Amniotic epithelial cell (primary cell): ENCODE measurements around the gene TRPT1.

ENCODE experiments used
- DNase-seq: peaks from one replicate; pipeline ENCODE4 v3.0.0-alpha.2; 2010; ENCODE audit warnings: low read depth

Gene TRPT1

DNA sequence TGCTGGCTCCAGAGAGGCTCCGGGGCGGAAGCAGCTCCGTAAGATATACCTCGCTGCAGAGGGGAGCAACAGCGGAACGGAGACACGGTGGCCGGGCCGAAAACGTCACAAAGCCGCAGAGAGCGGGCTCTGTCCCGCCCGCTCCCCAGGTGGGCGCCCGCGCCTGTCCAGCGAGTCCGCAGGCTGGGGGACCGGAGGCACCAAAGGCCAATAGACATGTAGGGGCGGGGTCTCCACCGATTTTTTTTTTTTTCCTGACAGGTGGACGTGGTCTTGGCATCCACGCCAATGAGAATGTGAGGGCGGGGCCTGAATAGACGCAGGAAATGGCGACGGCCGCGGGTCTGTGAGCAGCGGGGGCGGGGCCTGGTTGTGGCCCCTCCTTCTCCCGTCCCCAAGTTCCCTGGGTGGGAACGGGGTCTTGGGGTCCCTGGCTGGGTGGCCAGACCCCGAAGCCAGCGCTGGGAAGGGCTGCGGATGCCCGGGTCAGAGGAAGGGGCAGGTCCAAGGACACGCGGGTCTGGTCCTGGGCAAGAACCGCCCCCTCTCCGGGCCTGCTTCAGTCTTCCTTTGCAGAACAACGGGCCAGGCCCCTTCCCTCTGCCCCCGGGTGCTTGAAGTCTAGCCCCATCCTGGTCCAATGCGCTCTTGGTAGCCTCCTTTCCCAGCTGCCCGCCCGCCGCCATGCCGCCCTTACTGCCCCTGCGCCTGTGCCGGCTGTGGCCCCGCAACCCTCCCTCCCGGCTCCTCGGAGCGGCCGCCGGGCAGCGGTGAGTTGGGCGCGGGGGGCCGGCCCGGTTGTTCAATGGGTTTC is 4.4 kb upstream of the TRPT1 start, which contains the start of gene DNAJC4:
Gene DNAJC4, plus strand, starts transcription at position 378 of the 814 bp plus-strand sequence. Its CDS starts 307 bp downstream, at position 685.
- peak; percentile 84 for DNase-seq

DNA sequence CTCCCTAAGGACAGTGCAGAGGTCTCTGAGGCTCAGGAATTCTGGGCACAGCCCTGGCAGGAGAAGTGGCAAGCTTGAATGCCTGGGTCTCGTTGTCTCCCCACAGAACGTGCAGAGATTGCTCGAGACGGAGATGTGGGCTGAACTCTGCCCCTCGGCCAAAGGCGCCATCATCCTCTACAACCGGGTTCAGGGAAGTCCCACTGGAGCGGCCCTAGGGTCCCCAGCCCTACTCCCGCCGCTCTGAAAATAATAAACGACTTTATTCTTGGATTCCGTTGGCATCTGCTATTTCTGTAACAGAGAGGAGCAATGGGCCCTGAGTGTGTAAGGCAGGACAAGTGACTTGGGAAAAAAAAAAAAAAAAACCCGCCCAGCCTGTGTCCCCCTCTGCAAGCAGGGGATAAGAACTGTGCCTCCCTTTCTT is 3.8 kb upstream of the TRPT1 start:
- no peak for DNase-seq

DNA sequence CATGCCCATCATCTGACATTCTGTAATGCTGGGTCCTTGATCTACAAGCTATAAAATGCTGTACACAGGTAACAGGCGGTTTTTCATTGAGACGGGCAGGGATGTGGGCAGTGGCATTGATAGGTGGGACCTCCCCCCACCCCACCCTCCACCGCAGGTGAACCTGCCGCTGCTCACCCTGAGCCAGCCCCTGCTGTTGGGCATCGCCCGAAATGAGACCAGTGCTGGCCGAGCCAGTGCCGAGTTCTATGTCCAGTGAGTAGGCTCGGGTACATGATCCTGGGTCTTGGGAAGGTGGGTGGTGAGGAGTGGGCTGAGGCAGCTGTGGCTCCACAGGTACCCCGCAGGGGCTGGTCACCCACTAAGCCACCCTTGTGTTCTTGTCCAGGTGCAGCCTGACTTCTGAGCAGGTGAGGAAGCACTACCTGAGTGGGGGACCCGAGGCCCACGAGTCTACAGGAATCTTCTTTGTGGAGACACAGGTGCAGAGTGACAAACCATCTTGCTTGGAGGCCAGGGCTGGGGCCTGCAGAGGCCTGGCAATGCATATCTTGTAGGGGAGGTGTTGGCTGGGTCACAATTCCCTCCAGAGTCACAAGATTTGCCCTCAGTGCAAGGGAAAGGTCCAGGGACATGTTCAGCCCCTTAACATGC is 3.2 kb upstream of the TRPT1 start:
- no peak for DNase-seq

- no peak for DNase-seq
Measured at GRCh38 chr11:64227405-64227956, 1.5 kb upstream of the TRPT1 start.

- no peak for DNase-seq
Measured at GRCh38 chr11:64226507-64227051, 593 bp upstream of the TRPT1 start.

- DNase-seq: no peak
Measured at GRCh38 chr11:64224891-64225607, 937 bp downstream of the TRPT1 start.

DNA sequence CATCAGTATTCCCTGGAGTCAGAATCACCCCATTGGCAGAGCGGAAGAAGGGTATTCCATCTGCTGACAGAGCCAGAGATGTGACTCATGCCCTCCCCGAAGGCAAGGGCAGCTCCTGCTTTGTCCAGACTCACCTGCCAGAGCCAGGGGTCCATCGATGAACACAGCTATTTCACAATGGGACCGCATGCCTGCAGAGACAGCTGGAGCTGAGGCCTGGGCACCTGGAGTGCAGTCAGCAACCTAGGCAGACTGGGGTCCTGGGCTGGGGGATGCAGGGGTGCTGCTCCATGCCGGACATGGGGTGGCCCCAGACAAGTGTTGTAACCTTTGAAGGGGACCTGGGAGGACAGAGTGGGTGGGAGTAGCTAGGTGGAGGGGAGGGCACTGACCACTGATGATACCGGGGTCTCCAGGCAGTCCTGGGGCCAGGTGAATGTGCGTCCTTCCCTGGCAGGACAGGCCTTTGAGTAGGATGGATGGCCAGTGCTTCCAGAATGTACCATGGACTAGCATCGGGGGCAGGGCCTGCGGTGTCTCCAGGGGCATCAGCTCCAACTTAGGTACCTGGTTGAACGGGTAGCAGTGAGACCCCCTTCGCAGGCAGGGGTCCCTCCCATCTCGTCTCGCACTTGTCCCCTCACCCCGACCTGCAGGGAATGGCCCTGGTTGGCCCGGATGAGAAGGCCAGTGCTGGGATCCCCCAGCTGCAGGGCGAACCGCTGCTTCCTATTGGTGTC is 1.7 kb downstream of the TRPT1 start:
- no peak for DNase-seq

- DNase-seq: no peak
Measured at GRCh38 chr11:64223001-64223651, 2.9 kb downstream of the TRPT1 start.

- DNase-seq: no peak
Measured at GRCh38 chr11:64222651-64223000, 3.4 kb downstream of the TRPT1 start.

GRCh38 chr11:64220798-64221197 is 5.2 kb downstream of the TRPT1 start:
- DNase-seq: no peak

GRCh38 chr11:64220271-64220670 is 5.7 kb downstream of the TRPT1 start:
- no peak for DNase-seq

GRCh38 chr11:64219755-64220154 is 6.2 kb downstream of the TRPT1 start:
- no peak for DNase-seq

DNA sequence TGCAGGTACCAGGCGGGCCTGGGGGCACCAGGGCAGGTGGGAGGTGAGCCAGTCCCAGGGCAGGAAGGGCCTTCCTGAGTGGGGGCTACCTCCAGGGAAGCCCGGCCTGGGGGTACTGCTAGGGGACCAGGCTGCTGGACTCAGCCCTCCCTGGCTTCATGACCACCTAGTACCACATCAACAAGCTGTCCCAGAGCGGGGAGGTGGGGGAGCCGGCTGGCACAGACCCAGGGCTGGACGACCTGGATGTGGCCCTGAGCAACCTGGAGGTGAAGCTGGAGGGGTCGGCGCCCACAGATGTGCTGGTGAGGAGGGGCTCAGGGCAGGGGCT is 6.7 kb downstream of the TRPT1 start:
- no peak for DNase-seq

- no peak for DNase-seq
Measured at GRCh38 chr11:64218628-64219353, 7.2 kb downstream of the TRPT1 start.

- no peak for DNase-seq
Measured at GRCh38 chr11:64216879-64217278, 9.1 kb downstream of the TRPT1 start.

DNA sequence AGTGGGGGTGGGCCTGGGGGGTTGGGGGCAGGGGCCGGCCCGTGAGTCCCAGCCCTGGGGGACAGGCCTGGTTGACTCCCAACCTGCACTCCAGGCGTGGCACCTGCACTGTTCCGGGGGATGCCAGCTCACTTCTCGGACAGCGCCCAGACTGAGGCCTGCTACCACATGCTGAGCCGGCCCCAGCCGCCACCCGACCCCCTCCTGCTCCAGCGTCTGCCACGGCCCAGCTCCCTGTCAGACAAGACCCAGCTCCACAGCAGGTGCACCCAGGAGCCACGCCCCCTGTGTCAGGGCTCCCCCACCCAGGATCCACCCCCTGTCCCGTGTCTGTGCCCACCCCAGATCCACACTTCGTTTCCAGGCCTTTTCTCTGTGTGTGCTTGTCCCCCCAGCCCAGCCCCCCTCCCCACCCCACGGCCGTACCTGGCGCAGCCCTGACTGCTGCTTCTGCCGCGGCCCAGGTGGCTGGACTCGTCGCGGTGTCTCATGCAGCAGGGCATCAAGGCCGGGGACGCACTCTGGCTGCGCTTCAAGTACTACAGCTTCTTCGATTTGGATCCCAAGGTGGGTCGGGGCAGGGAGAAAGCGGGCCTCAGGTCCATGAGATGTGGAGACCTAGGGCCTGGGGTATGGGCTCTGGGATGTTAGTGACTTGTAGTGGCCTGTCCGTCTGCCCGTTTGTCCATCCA is 14.7 kb downstream of the TRPT1 start:
- DNase-seq: no peak

DNA sequence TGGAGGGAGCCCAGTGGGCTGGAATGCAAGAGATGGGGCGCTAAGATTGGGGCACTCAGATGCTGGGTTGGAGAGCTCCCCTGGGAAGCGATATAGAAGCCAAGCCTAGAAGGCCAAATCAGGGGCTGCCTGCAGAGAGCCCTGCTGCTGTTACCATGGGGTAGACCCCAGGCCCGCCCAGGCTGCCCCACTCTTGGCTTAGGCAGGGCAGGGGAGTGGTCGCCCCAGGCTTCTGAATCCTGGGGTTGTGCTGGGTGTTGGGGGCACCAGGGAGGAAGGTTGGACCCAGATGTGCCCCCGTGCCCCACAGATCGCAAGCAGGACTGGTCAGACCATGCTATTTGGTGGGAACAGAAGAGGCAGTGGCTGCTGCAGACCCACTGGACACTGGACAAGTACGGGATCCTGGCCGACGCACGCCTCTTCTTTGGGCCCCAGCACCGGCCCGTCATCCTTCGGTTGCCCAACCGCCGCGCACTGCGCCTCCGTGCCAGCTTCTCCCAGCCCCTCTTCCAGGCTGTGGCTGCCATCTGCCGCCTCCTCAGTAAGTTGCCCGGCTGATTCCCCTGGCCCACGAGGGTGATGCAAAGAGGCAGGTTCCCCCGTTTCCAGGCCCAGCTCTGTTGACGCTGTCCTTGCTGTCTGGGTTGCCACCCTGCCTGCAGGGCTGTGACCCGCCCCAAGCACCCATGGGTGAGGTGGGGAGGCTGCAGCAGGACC is 15.5 kb downstream of the TRPT1 start:
- DNase-seq: no peak

GRCh38 chr11:64209563-64209843 is 16.5 kb downstream of the TRPT1 start:
- DNase-seq: no peak

DNA sequence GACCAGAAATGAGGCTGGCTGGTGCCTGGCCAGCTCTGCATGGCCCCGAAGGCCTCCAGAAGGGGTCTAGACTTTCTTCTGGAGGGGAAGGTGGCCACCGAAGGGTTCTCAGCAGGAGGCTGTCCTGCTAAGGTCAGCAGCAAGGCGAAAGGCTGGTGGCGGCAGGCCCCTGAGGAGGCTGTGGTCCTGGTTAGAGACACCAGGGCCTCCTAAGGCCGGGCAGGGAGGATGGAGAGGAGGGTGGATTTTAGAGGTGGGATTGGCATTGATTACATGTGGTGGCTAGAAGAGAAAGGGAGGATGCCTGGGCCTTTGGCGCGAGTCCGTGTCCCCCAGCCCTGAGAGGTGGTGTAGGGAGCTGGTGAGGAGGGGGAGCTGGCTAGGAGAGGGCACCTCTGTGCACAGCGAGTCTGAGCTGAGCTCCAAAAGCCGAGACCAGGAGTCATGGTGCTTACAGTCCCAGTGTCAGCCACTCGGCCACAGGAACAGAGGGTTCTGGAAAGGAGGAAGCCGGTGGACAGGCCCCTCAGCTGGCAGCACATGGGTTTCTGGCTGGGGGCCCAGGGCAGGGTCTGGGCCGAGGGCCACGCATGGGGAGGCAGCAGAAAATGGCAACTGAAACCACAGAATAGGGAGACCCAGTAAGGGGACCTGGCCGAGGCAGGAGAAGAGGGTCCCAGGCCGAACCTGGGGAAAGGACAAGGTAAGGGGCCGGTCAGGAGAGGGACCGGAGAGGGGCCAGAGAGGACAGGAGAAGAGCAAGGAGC is 17.0 kb downstream of the TRPT1 start:
- DNase-seq: no peak
